OCI-LY1 (cell line): Measurements from ENCODE around the gene UBASH3B.

Source experiments
- H2AFZ ChIP-seq: fragments of 200-600 bp; sonication (generic), shearing (Covaris generic); 2 replicates; pipeline ENCODE4 v1.6.0; 2014; ENCODE audit warnings: antibody characterized with exemption, mild to moderate bottlenecking, low read length
- H3F3A ChIP-seq: fragments of 200-600 bp; sonication (generic), shearing (Covaris generic); 2 replicates; pipeline ENCODE4 v1.6.0; 2014; ENCODE audit warnings: mild to moderate bottlenecking, antibody characterized with exemption, low read length, moderate library complexity; ENCODE audit not compliant: insufficient read depth
- H3K27ac ChIP-seq: fragments of 200-600 bp; sonication (generic); 2 replicates; pipeline ENCODE4 v1.5.1; 2014; ENCODE audit warnings: low read length, mixed run types, mild to moderate bottlenecking, low read depth; ENCODE audit not compliant: poor library complexity, severe bottlenecking
- H3K27me3 ChIP-seq: fragments of 200-600 bp; sonication (generic); 2 replicates; pipeline ENCODE4 v1.6.0; 2014; ENCODE audit warnings: antibody characterized with exemption, mild to moderate bottlenecking, low read length, moderate library complexity; ENCODE audit not compliant: insufficient read depth
- H3K36me3 ChIP-seq: fragments of 200-600 bp; sonication (generic); 2 replicates; pipeline ENCODE4 v1.6.1; 2014; ENCODE audit warnings: mild to moderate bottlenecking, antibody characterized with exemption, low read length, moderate library complexity, mixed read lengths; ENCODE audit not compliant: insufficient read depth
- H3K4me1 ChIP-seq: fragments of 200-600 bp; sonication (generic); 2 replicates; pipeline ENCODE4 v1.5.1; 2014; ENCODE audit warnings: mild to moderate bottlenecking, low read length, moderate library complexity; ENCODE audit not compliant: insufficient read depth, severe bottlenecking
- H3K4me2 ChIP-seq: fragments of 200-600 bp; sonication (generic), shearing (Covaris generic); 2 replicates; pipeline ENCODE4 v1.6.1; 2014; ENCODE audit warnings: low read length
- H3K4me3 ChIP-seq: fragments of 200-600 bp; sonication (generic); 2 replicates; pipeline ENCODE4 v1.5.1; 2014; ENCODE audit warnings: low read length, low read depth, mild to moderate bottlenecking, mixed read lengths; ENCODE audit not compliant: poor library complexity, severe bottlenecking
- H3K79me2 ChIP-seq: fragments of 200-600 bp; shearing (Covaris generic); 2 replicates; pipeline ENCODE4 v1.6.1; 2016; ENCODE audit warnings: mixed run types, low read length, mixed read lengths; ENCODE audit not compliant: insufficient read depth
- H3K9ac ChIP-seq: fragments of 200-600 bp; sonication (generic), shearing (Covaris generic); 2 replicates; pipeline ENCODE4 v1.6.1; 2014; ENCODE audit warnings: mild to moderate bottlenecking, low read length, mixed read lengths
- H3K9me2 ChIP-seq: fragments of 200-600 bp; sonication (generic), shearing (Covaris generic); 2 replicates; pipeline ENCODE4 v1.6.1; 2014; ENCODE audit warnings: low read depth, mild to moderate bottlenecking, low read length, mixed read lengths
- H3K9me3 ChIP-seq: fragments of 200-600 bp; shearing (Covaris generic); 2 replicates; pipeline ENCODE4 v1.6.1; 2014; ENCODE audit warnings: low read length, mixed read lengths
- H4K20me1 ChIP-seq: fragments of 200-600 bp; sonication (generic), shearing (Covaris generic); 2 replicates; pipeline ENCODE4 v1.6.0; 2016; ENCODE audit warnings: mild to moderate bottlenecking, low read length; ENCODE audit not compliant: insufficient read depth
- EZH2 ChIP-seq: fragments of 200-600 bp; sonication (generic), shearing (Covaris generic); IDR thresholded peaks from 2 replicates; pipeline ENCODE4 v1.8.0; 2017; ENCODE audit warnings: borderline replicate concordance, mixed run types, mild to moderate bottlenecking, antibody characterized with exemption, low read length, moderate library complexity, mixed read lengths
- TF ChIP-seq, protein P1 (sequence below): fragments of 200-600 bp; sonication (generic), shearing (Covaris generic); IDR thresholded peaks from 2 replicates; pipeline ENCODE4 v1.5.1; 2017; ENCODE audit warnings: mild to moderate bottlenecking, antibody characterized with exemption, low read length, moderate library complexity, mixed read lengths

UBASH3B gene

DNA sequence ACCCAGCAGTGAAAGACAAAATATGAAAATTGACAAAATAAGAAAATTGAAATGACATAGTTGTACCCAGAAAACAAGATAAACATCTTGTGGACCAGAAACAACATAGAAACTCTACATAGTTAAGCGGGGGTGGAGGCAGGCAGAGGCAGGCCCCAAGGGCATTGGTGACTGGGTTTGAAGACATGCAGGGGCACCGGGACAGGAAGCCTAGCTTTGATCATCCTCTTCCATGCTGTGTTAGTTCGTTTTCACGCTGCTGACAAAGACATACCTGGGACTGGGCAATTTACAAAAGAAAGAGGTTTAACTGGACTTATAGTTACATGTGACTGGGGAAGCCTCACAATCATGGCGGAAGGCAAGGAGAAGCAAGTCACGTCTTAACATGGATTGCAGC lies 149.3 kb downstream of the UBASH3B start:
- H3K79me2 ChIP-seq, result no peaks in the 10 kb centered on the region
- H4K20me1 ChIP-seq, result no peaks in the 10 kb centered on the region
- H3K27ac ChIP-seq, result no peak overlapping the region
- H3K9me3 ChIP-seq, result no peaks in the 10 kb centered on the region
- H2AFZ ChIP-seq, result no peak overlapping the region
- H3K9ac ChIP-seq, result no peak overlapping the region
- no peak for TF ChIP-seq EZH2
- TF ChIP-seq, protein P1, sequence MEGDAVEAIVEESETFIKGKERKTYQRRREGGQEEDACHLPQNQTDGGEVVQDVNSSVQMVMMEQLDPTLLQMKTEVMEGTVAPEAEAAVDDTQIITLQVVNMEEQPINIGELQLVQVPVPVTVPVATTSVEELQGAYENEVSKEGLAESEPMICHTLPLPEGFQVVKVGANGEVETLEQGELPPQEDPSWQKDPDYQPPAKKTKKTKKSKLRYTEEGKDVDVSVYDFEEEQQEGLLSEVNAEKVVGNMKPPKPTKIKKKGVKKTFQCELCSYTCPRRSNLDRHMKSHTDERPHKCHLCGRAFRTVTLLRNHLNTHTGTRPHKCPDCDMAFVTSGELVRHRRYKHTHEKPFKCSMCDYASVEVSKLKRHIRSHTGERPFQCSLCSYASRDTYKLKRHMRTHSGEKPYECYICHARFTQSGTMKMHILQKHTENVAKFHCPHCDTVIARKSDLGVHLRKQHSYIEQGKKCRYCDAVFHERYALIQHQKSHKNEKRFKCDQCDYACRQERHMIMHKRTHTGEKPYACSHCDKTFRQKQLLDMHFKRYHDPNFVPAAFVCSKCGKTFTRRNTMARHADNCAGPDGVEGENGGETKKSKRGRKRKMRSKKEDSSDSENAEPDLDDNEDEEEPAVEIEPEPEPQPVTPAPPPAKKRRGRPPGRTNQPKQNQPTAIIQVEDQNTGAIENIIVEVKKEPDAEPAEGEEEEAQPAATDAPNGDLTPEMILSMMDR, result no peak
- no peaks in the 10 kb centered on the region for H3K27me3 ChIP-seq
- H3K36me3 ChIP-seq, result no peaks in the 10 kb centered on the region
- H3K4me3 ChIP-seq, result no peak overlapping the region
- H3K9me2 ChIP-seq, result no peaks in the 10 kb centered on the region
- H3K4me1 ChIP-seq, result peaks cover 14% of the 10 kb centered on the region
- no peaks in the 10 kb centered on the region for H3F3A ChIP-seq
- H3K4me2 ChIP-seq, result no peak overlapping the region

GRCh38 chr11:122807731-122808477 lies 152.4 kb downstream of the UBASH3B start:
- no peak overlapping the region; the same call in 1 of the 2 replicates for H3K4me2 ChIP-seq
- H3K9me2 ChIP-seq, result no peaks in the 10 kb centered on the region
- H3K9ac ChIP-seq, result no peak overlapping the region
- H3K4me3 ChIP-seq, result no peak overlapping the region
- H4K20me1 ChIP-seq, result no peaks in the 10 kb centered on the region
- H3F3A ChIP-seq, result no peaks in the 10 kb centered on the region
- H3K4me1 ChIP-seq, result peaks cover 14% of the 10 kb centered on the region
- H2AFZ ChIP-seq, result no peak overlapping the region
- no peak for TF ChIP-seq EZH2
- TF ChIP-seq, protein P1, result no peak
- H3K27me3 ChIP-seq, result no peaks in the 10 kb centered on the region
- H3K9me3 ChIP-seq, result no peaks in the 10 kb centered on the region
- no peaks in the 10 kb centered on the region for H3K36me3 ChIP-seq
- no peak overlapping the region for H3K27ac ChIP-seq
- H3K79me2 ChIP-seq, result no peaks in the 10 kb centered on the region

GRCh38 chr11:122808478-122808869 lies 153.0 kb downstream of the UBASH3B start:
- Histone ChIP-seq H3K9ac (no peak overlapping the region), H3K4me2 (no peak overlapping the region; the same call in 1 of the 2 replicates), H3K4me3 (no peak overlapping the region), H2AFZ (no peak overlapping the region), H3K36me3 (no peaks in the 10 kb centered on the region), H3K9me2 (no peaks in the 10 kb centered on the region), H4K20me1 (no peaks in the 10 kb centered on the region), H3K27ac (no peak overlapping the region), H3K79me2 (no peaks in the 10 kb centered on the region), H3F3A (no peaks in the 10 kb centered on the region), H3K4me1 (peaks cover 18% of the 10 kb centered on the region), H3K9me3 (no peaks in the 10 kb centered on the region), H3K27me3 (no peaks in the 10 kb centered on the region)
- TF ChIP-seq, protein P1, result no peak
- TF ChIP-seq EZH2, result no peak
